ENCODE data around the gene ITGB7.
A peak's percentile ranks its signal among the peaks of the same experiment; 100 is the strongest.
"Not testable (repeated sequence)": the region's sequence is repeated elsewhere in the genome, so short reads cannot be mapped to it uniquely, and the experiment has no call there.

Gene ITGB7

GRCh38 chr12:53163008-53163407 lies 44.0 kb downstream of the ITGB7 start:
- in situ Hi-C loops (cut with MboI; ENCODE audit: low sequenced_read_pairs); H3K9me3 ChIP-seq; H3K4me3 ChIP-seq; H3K36me3 ChIP-seq (replicated peaks); DNase-seq (ENCODE audit: low spot score in 2 of 2); H3K4me1 ChIP-seq; H3K27me3 ChIP-seq (ENCODE audit: low read depth): not testable (repeated sequence)

- Histone ChIP-seq H3K4me1 (peaks cover 2% of the 10 kb centered on the region; the same call in 1 of the 2 replicates), H3K9me3 (no peaks in the 10 kb centered on the region), H3K27me3 (ENCODE audit: low read depth) (no peaks in the 10 kb centered on the region), H3K4me3 (no peak overlapping the region), H3K36me3 (replicated peaks) (no peaks in the 10 kb centered on the region)
- no peak for DNase-seq (ENCODE audit: low spot score in 2 of 2)
- in situ Hi-C loops (cut with MboI; ENCODE audit: low sequenced_read_pairs), result no loop called here
Observed at GRCh38 chr12:53161119-53161911, 45.7 kb downstream of the ITGB7 start.

- Histone ChIP-seq H3K36me3 (replicated peaks) (no peaks in the 10 kb centered on the region), H3K4me1 (peaks cover 2% of the 10 kb centered on the region; the same call in 1 of the 2 replicates), H3K9me3 (no peaks in the 10 kb centered on the region), H3K27me3 (ENCODE audit: low read depth) (no peaks in the 10 kb centered on the region), H3K4me3 (no peak overlapping the region)
- DNase-seq (ENCODE audit: low spot score in 2 of 2), result no peak
- in situ Hi-C loops (cut with MboI; ENCODE audit: low sequenced_read_pairs), result no loop called here
Observed at GRCh38 chr12:53160673-53161072, 46.4 kb downstream of the ITGB7 start.

DNA sequence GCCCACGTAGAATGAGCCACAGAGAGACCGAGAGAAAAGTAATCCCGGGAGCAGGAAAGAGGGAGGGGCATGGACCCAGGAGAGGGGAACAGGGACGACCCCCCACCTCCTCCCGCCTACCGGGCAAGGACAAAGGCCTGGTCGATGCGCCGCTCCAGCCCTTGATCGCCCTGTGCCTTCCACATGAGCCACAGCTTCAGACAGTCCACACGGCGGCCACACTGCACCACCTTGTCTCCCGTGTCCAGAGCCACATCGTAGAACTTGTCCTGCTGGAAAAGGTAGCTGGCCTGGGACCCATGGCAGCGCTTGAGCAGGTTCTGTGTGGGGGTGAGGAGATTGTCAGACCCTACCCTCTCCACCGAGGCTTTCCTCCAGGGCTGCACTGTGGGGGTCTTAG lies 47.1 kb downstream of the ITGB7 start:
- no peak for DNase-seq (ENCODE audit: low spot score in 2 of 2)
- in situ Hi-C loops (cut with MboI; ENCODE audit: low sequenced_read_pairs), result no loop called here
- Histone ChIP-seq H3K27me3 (ENCODE audit: low read depth) (no peaks in the 10 kb centered on the region), H3K4me1 (peaks cover 2% of the 10 kb centered on the region; the same call in 1 of the 2 replicates), H3K36me3 (replicated peaks) (no peaks in the 10 kb centered on the region), H3K4me3 (no peak overlapping the region), H3K9me3 (no peaks in the 10 kb centered on the region)

GRCh38 chr12:53159195-53159839 lies 47.7 kb downstream of the ITGB7 start:
- DNase-seq (ENCODE audit: low spot score in 2 of 2), result peak; percentile 80 to 92
- Histone ChIP-seq H3K27me3 (ENCODE audit: low read depth) (no peaks in the 10 kb centered on the region), H3K4me3 (no peak overlapping the region), H3K9me3 (no peaks in the 10 kb centered on the region), H3K36me3 (replicated peaks) (no peaks in the 10 kb centered on the region), H3K4me1 (peaks cover 2% of the 10 kb centered on the region; the same call in 1 of the 2 replicates)
- in situ Hi-C loops (cut with MboI; ENCODE audit: low sequenced_read_pairs), result no loop called here

DNA sequence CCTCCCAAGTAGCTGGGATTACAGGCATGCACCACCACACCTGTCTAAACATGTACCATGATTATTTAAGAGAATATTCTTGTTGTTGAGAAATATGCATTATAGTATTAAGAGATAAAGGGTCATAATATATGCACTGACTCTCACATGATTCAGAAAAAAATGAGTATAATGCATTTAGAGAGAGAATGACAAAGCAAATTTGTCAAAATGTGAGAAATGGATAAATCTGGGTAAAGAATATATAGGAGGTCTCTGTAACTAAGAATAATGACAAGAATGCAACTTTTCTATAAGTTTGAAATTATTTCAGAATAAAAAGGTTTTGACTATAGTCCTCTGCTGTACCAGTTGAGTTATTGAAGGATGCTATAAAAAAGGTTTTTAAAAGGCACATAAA lies 54.7 kb downstream of the ITGB7 start:
- DNase-seq (ENCODE audit: low spot score in 2 of 2), result no peak
- in situ Hi-C loops (cut with MboI; ENCODE audit: low sequenced_read_pairs), result no loop called here
- Histone ChIP-seq H3K9me3 (no peaks in the 10 kb centered on the region), H3K36me3 (replicated peaks) (no peaks in the 10 kb centered on the region), H3K27me3 (ENCODE audit: low read depth) (peaks cover 3% of the 10 kb centered on the region; the same call in 1 of the 2 replicates), H3K4me1 (no peaks in the 10 kb centered on the region), H3K4me3 (no peak overlapping the region)

DNA sequence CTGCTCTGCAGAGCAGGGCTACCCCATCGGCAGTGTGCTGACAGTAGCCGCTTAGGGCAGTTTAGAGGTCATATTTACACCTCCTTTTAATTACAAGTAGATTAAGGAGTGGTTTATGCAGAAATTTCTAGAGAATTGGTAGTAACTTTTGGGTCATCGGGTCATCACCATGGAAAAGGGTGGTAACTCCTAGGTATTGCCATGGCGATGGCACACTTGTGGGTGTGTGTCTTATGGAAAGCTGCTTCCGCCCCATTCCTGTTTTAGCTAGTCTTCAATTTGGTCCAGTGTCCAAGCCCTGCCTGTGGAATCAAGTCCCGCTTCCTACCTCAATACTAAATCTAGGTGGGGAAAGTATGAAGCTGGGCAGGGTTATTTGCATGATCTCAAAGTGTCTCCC lies 56.0 kb downstream of the ITGB7 start:
- in situ Hi-C loops (cut with MboI; ENCODE audit: low sequenced_read_pairs), result no loop called here
- Histone ChIP-seq H3K4me3 (no peak overlapping the region), H3K27me3 (ENCODE audit: low read depth) (peaks cover 3% of the 10 kb centered on the region; the same call in 1 of the 2 replicates), H3K36me3 (replicated peaks) (no peaks in the 10 kb centered on the region), H3K4me1 (no peaks in the 10 kb centered on the region), H3K9me3 (no peaks in the 10 kb centered on the region)
- no peak for DNase-seq (ENCODE audit: low spot score in 2 of 2)

DNA sequence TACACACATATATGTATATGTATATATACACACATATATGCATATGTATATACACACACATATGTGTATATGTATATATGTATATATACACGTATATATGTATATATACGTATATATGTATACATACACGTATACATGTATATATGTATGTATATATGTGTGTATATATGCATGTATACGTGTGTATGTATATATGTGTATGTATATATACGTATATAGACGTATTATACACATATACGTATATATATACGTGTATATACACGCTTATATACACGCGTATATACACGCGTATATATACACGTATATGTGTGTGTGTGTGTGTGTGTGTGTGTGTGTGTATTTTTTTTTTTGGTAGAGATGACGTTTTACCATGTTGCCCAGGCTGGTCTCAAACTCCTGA lies 59.4 kb downstream of the ITGB7 start:
- in situ Hi-C loops (cut with MboI; ENCODE audit: low sequenced_read_pairs), result no loop called here
- H3K36me3 ChIP-seq (replicated peaks), result no peaks in the 10 kb centered on the region
- H3K9me3 ChIP-seq, result no peaks in the 10 kb centered on the region
- H3K4me3 ChIP-seq, result no peak overlapping the region
- no peaks in the 10 kb centered on the region for H3K4me1 ChIP-seq
- DNase-seq (ENCODE audit: low spot score in 2 of 2), result no peak
- H3K27me3 ChIP-seq (ENCODE audit: low read depth), result peaks cover 3% of the 10 kb centered on the region; the same call in 1 of the 2 replicates

DNA sequence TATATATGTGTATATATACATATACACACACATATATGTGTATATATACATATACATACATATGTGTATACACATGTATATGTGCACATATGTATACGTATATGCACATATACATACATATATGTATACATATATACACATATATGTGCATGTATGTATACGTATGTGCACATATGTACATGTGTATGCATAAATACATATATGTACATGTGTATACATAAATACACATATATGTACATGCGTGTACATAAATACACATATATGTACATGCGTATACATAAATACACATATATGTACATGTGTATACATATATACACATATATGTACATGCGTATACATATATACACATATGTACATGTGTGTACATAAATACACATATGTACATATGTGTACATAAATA lies 59.9 kb downstream of the ITGB7 start:
- in situ Hi-C loops (cut with MboI; ENCODE audit: low sequenced_read_pairs), result no loop called here

GRCh38 chr12:53145383-53146260 lies 61.4 kb downstream of the ITGB7 start:
- H3K36me3 ChIP-seq (replicated peaks), result no peaks in the 10 kb centered on the region
- no peak for DNase-seq (ENCODE audit: low spot score in 2 of 2)
- no peaks in the 10 kb centered on the region for H3K4me1 ChIP-seq
- H3K27me3 ChIP-seq (ENCODE audit: low read depth), result no peaks in the 10 kb centered on the region
- H3K4me3 ChIP-seq, result no peak overlapping the region
- no peaks in the 10 kb centered on the region for H3K9me3 ChIP-seq
- in situ Hi-C loops (cut with MboI; ENCODE audit: low sequenced_read_pairs), result no loop called here

More for the DNA sequence above, 59.9 kb downstream of the ITGB7 start:
- no peak overlapping the region for H3K4me3 ChIP-seq
- H3K9me3 ChIP-seq, result no peaks in the 10 kb centered on the region
- H3K27me3 ChIP-seq (ENCODE audit: low read depth), result peaks cover 3% of the 10 kb centered on the region; the same call in 1 of the 2 replicates
- no peaks in the 10 kb centered on the region for H3K4me1 ChIP-seq
- DNase-seq (ENCODE audit: low spot score in 2 of 2), result no peak
- H3K36me3 ChIP-seq (replicated peaks), result no peaks in the 10 kb centered on the region

DNA sequence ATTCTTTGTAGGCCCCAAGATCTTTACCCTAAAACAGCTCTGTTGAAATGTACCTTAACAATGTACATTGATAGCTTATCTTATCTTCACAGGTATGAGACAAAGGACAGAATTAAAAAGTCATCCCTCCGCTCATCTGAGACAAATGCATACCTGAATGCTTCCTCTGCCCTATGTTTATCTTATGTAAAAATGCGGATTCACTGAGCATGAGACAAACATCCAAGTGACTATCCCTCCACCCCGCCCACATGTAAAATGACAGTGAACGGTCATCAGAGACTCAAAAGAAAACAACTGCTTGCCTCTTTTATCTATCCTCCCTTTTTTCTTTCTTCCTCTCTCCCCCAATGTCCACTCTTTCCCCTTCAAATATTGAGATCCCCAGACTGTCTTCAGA lies 63.7 kb downstream of the ITGB7 start:
- H3K4me3 ChIP-seq, result no peak overlapping the region
- H3K36me3 ChIP-seq (replicated peaks), result no peaks in the 10 kb centered on the region
- DNase-seq (ENCODE audit: low spot score in 2 of 2), result no peak
- no peaks in the 10 kb centered on the region for H3K4me1 ChIP-seq
- in situ Hi-C loops (cut with MboI; ENCODE audit: low sequenced_read_pairs), result no loop called here
- H3K27me3 ChIP-seq (ENCODE audit: low read depth), result no peaks in the 10 kb centered on the region
- peaks cover 5% of the 10 kb centered on the region; the same call in 1 of the 2 replicates for H3K9me3 ChIP-seq
